ENCODE data around the gene VSTM2L.

DNA sequence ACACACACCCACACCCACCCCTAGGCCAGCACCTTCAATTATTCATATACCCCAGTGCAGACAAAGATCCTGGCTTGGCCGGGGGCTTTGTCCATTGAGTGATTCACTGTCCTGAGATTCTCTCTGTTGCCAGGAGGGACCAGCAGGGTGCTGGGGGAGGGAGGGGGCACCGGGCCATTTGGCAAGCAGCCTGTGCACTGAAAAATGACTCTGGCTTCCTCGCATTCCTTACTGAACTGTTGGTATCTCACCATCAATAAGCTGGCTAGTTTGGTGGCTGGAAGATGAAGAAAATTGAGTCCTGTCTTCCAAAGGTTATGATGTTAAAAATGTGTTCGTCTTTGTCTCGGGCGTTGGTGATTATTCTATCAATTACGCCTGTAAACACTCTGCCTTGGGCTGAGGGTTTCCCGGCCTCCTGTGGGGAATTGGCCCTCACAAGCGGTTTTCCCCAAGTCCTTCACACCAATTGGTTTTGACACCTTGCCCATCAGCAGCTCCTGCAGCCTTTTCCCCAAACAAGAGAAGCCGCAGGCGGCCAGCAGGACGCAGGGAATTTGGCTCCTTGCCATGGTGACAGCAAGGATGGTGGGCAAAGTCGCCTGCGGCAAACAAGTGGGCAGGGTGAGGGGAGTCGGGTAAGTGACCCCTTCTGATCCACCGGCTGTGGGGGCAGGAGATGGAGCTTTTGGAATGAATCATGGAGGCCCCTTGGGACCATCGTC lies 4.9 kb downstream of the VSTM2L start:
- TF ChIP-seq, protein P1, sequence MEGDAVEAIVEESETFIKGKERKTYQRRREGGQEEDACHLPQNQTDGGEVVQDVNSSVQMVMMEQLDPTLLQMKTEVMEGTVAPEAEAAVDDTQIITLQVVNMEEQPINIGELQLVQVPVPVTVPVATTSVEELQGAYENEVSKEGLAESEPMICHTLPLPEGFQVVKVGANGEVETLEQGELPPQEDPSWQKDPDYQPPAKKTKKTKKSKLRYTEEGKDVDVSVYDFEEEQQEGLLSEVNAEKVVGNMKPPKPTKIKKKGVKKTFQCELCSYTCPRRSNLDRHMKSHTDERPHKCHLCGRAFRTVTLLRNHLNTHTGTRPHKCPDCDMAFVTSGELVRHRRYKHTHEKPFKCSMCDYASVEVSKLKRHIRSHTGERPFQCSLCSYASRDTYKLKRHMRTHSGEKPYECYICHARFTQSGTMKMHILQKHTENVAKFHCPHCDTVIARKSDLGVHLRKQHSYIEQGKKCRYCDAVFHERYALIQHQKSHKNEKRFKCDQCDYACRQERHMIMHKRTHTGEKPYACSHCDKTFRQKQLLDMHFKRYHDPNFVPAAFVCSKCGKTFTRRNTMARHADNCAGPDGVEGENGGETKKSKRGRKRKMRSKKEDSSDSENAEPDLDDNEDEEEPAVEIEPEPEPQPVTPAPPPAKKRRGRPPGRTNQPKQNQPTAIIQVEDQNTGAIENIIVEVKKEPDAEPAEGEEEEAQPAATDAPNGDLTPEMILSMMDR (IDR thresholded peaks at IDR 0.05; ENCODE audit: borderline replicate concordance, extremely low read depth, low read length, poor library complexity, severe bottlenecking): no peak
- TF ChIP-seq EZH2 (IDR thresholded peaks at IDR 0.05; ENCODE audit: borderline replicate concordance, low read depth, low read length, severe bottlenecking): no peak

All from DND-41 (cell line).